Endothelial cell of umbilical vein (primary cell): Measurements from ENCODE around the gene ME3.

ENCODE experiments used
- CTCF ChIP-seq, 2 donors: IDR thresholded peaks; 1 replicate in 1 of 2; 2 replicates in 1 of 2; pipeline ENCODE4 v1.5.1; 2011; ENCODE audit warnings: low read length in 2 of 2, mild to moderate bottlenecking in 2 of 2, moderate library complexity in 2 of 2, control low read depth in 1 of 2, inconsistent platforms in 1 of 2, low read depth in 1 of 2; ENCODE audit not compliant: insufficient read depth in 1 of 2; ENCODE audit errors: extremely low read depth in 1 of 2
- EZH2 ChIP-seq: IDR thresholded peaks from 2 replicates; pipeline ENCODE4 v1.6.1; 2012; ENCODE audit warnings: borderline replicate concordance, low read depth, mild to moderate bottlenecking, moderate library complexity, low read length, inconsistent platforms; ENCODE audit not compliant: severe bottlenecking

GRCh38 chr11:86718999-86719398 lies 46.6 kb upstream of the ME3 start:
- TF ChIP-seq EZH2, result no peak
- TF ChIP-seq CTCF (IDR thresholded peaks at IDR 0.05; ENCODE audit: extremely low read depth in 1 of 2, insufficient read depth in 1 of 2, low read depth in 1 of 2, low read length in 2 of 2), result no peak
